GM12878 (cell line): ENCODE measurements around the gene SMC1B. TPM values are rescaled to one million over a fixed set of nuclear protein-coding genes. Genes with fewer than 3 reads are reported as not detected.

Experiments used
- ATAC-seq: fragments of 200-7000 bp; cut with Tn5 transposase; 3 replicates; pipeline ENCODE4 v1.9.1; 2020; ENCODE audit warnings: mild to moderate bottlenecking, moderate library complexity
- BruUV-seq: library from RNA; stranded (reverse); fragments of 400-500 nt; replicated peaks from 2 replicates; lab custom pipeline; 2021; lab: Mats Ljungman, UMichigan
- CTCF ChIA-PET: fragments of 300-600 bp; sonication (Branson Sonifier 250); formaldehyde crosslinking; extraction: SDS; loops from one replicate; lab custom pipeline; 2021; ENCODE audit warnings: inconsistent platforms; lab: Yijun Ruan, JAX
- POLR2A ChIA-PET: fragments of 350-600 bp; formaldehyde crosslinking; extraction: SDS; loops from one replicate; lab custom pipeline; 2021; ENCODE audit warnings: inconsistent platforms; lab: Charles Lee
- RAD21 ChIA-PET: fragments of 300-600 bp; sonication (Branson Sonifier 250); formaldehyde crosslinking; loops from one replicate; lab custom pipeline; 2023; ENCODE audit warnings: antibody characterized with exemption; ENCODE audit not compliant: unreplicated experiment; lab: Charles Lee
- SMC1A ChIA-PET: fragments of 300-600 bp; sonication (Branson Sonifier 250); formaldehyde crosslinking; loops from one replicate; lab custom pipeline; 2023; ENCODE audit not compliant: unreplicated experiment, uncharacterized antibody; lab: Charles Lee
- DNase-seq: peaks from one replicate; pipeline ENCODE4 v3.0.0-alpha.2; 2011; ENCODE audit warnings: low read depth, low spot score
- FAIRE-seq: peaks from 3 replicates; lab custom pipeline; 2011; peaks lifted over from hg19 to GRCh38; lab: Jason Lieb, UNC
- H2AFZ ChIP-seq: 2 replicates; pipeline ENCODE4 v1.6.0; 2011; ENCODE audit warnings: low read depth, low read length, control low read depth; ENCODE audit not compliant: control insufficient read depth
- H3K27ac ChIP-seq: 2 replicates; pipeline ENCODE4 v1.5.1; 2011; ENCODE audit warnings: control low read depth; ENCODE audit not compliant: control insufficient read depth, insufficient read depth
- H3K27me3 ChIP-seq, 2 experiments: replicated peaks in 1 of 2; 2 replicates each; pipeline versions ENCODE4 v1.6.0 to v1.6.1; 2011; ENCODE audit warnings: low read length in 1 of 2; ENCODE audit not compliant: control insufficient read depth in 2 of 2, insufficient read depth in 2 of 2
- H3K36me3 ChIP-seq, 2 experiments: 2 replicates each; pipeline ENCODE4 v1.5.1; 2011; ENCODE audit warnings: low read length in 1 of 2; ENCODE audit not compliant: control insufficient read depth in 2 of 2, insufficient read depth in 2 of 2
- H3K4me1 ChIP-seq: 2 replicates; pipeline ENCODE4 v1.6.1; 2011; ENCODE audit warnings: mild to moderate bottlenecking, low read length, moderate library complexity, mixed read lengths; ENCODE audit not compliant: control insufficient read depth, insufficient read depth
- H3K4me2 ChIP-seq: 2 replicates; pipeline ENCODE4 v1.6.0; 2011; ENCODE audit warnings: control low read depth; ENCODE audit not compliant: control insufficient read depth, insufficient read depth
- H3K4me3 ChIP-seq: fragments of 200-600 bp; sonication (generic); 2 replicates; pipeline ENCODE4 v1.5.1; 2016
- H3K79me2 ChIP-seq: 2 replicates; pipeline ENCODE4 v1.6.0; 2011; ENCODE audit warnings: low read length; ENCODE audit not compliant: control insufficient read depth, insufficient read depth
- H3K9ac ChIP-seq: 2 replicates; pipeline ENCODE4 v1.8.0; 2011; ENCODE audit warnings: low read length, control low read depth, mixed read lengths; ENCODE audit not compliant: control insufficient read depth, insufficient read depth
- H3K9me3 ChIP-seq: replicated peaks from 3 replicates; pipeline ENCODE4 v1.5.1; 2011; ENCODE audit warnings: mild to moderate bottlenecking, low read length; ENCODE audit not compliant: control insufficient read depth, insufficient read depth
- H4K20me1 ChIP-seq: 2 replicates; pipeline ENCODE4 v1.6.0; 2011; ENCODE audit not compliant: control insufficient read depth, insufficient read depth
- BCL11A ChIP-seq: IDR thresholded peaks from 2 replicates; pipeline ENCODE4 v1.6.1; 2011; ENCODE audit warnings: low read depth, low read length
- CREB1 ChIP-seq: IDR thresholded peaks from 2 replicates; pipeline ENCODE4 v1.6.1; 2012; ENCODE audit warnings: low read depth, mild to moderate bottlenecking, inconsistent platforms
- EED ChIP-seq: sonication (generic); IDR thresholded peaks from 2 replicates; pipeline ENCODE4 v1.6.1; 2016; ENCODE audit warnings: antibody characterized with exemption, low read depth
- HDGF ChIP-seq: fragments of 450-650 bp; IDR thresholded peaks from 2 replicates; pipeline ENCODE4 v1.6.1; 2016; ENCODE audit warnings: antibody characterized with exemption
- KDM1A ChIP-seq: fragments of 200-600 bp; sonication (generic); IDR thresholded peaks from 2 replicates; pipeline ENCODE4 v1.6.1; 2016; ENCODE audit warnings: borderline replicate concordance
- MAX ChIP-seq: IDR thresholded peaks from 2 replicates; pipeline ENCODE4 v1.6.1; 2012; ENCODE audit warnings: low read depth, low read length, improper control_type of control experiment
- NFYB ChIP-seq: IDR thresholded peaks from 2 replicates; pipeline ENCODE4 v1.6.1; 2011; ENCODE audit warnings: low read depth, mild to moderate bottlenecking, low read length, improper control_type of control experiment, moderate library complexity; ENCODE audit not compliant: insufficient read depth
- RAD21 ChIP-seq: IDR thresholded peaks from 2 replicates; pipeline ENCODE4 v1.6.1; 2011; ENCODE audit warnings: mild to moderate bottlenecking, low read depth, low read length, moderate library complexity; ENCODE audit not compliant: insufficient read depth
- RCOR1 ChIP-seq: conservative IDR thresholded peaks from 2 replicates; pipeline ENCODE4 v1.6.1; 2012; ENCODE audit warnings: low read depth, low read length, improper control_type of control experiment
- RFX5 ChIP-seq: IDR thresholded peaks from 2 replicates; pipeline ENCODE4 v1.6.1; 2011; ENCODE audit warnings: low read depth, low read length, improper control_type of control experiment
- SMAD1 ChIP-seq: fragments of 450-650 bp; IDR thresholded peaks from 2 replicates; pipeline ENCODE4 v1.6.1; 2018; ENCODE audit warnings: mild to moderate bottlenecking, low read depth; ENCODE audit not compliant: partially characterized antibody
- SRF ChIP-seq, 2 experiments: IDR thresholded peaks; 2 replicates each; pipeline ENCODE4 v1.6.1; 2011; ENCODE audit warnings: low read depth in 2 of 2, low read length in 2 of 2, mild to moderate bottlenecking in 1 of 2, moderate library complexity in 1 of 2
- ZNF384 ChIP-seq: IDR thresholded peaks from 2 replicates; pipeline ENCODE4 v1.6.1; 2012; ENCODE audit warnings: low read depth, mild to moderate bottlenecking, low read length, improper control_type of control experiment, borderline replicate concordance
- ZSCAN29 ChIP-seq: fragments of 450-650 bp; IDR thresholded peaks from 2 replicates; pipeline ENCODE4 v1.6.1; 2017; ENCODE audit warnings: mild to moderate bottlenecking, moderate library complexity
- WGBS: methylation state at CpG from one replicate; pipeline ENCODE4 v1.1.6; 2016; ENCODE audit warnings: low lambda C conversion rate; ENCODE audit not compliant: insufficient replicate concordance, insufficient coverage; ENCODE audit errors: missing lambda C conversion rate; 5-methylcytosine and 5-hydroxymethylcytosine counted together
- in situ Hi-C: fragments of 300-500 bp; cut with MboI; formaldehyde crosslinking; loops from 9 replicates; pipeline ENCODE4 v1.14.3; 2018; ENCODE audit warnings: mixed read lengths
- intact Hi-C: fragments of 100-400 bp; cut with micrococcal nuclease; formaldehyde crosslinking; loops from one replicate; pipeline ENCODE4 v1.14.2; 2022; ENCODE audit not compliant: unreplicated experiment
- polyA plus RNA-seq, 11 experiments: library from polyadenylated mRNA; depleted of rRNA in 4 of 11; unstranded in 6 of 11; stranded (reverse) in 5 of 11; fragments of >200 nt; fragmentation: Nextera tagmentation in 4 of 11; fragmentation: Illumina TruSeq in 1 of 11; extraction: Ambion mirVana in 4 of 11; extraction: Trizol in 1 of 11; gene quantifications; 1 replicate in 1 of 11; 2 replicates in 10 of 11; pipeline versions ENCODE4 v1.2.1 to v1.2.3, GENCODE V29; 2011 to 2016; ENCODE audit warnings: inconsistent platforms in 2 of 11, missing spikeins in 2 of 11, low read depth in 1 of 11
- total RNA-seq, 4 experiments: library from RNA; depleted of rRNA in 3 of 4; stranded (reverse); fragments of >200 nt in 3 of 4; fragmentation: Illumina TruSeq in 1 of 4; extraction: Trizol in 1 of 4; gene quantifications; 2 replicates each; pipeline versions ENCODE4 v1.2.1 to v1.2.3, GENCODE V29; 2013 to 2021
- TF ChIP-seq, protein P1 (sequence below): fragments of 150-350 bp; IDR thresholded peaks from 2 replicates; pipeline ENCODE4 v1.6.1; 2014; ENCODE audit warnings: mild to moderate bottlenecking, low read depth, low read length
- TF ChIP-seq, protein P2 (sequence below): fragments of 450-650 bp; formaldehyde crosslinking; IDR thresholded peaks from 2 replicates; pipeline ENCODE4 v1.4.0; 2020; ENCODE audit warnings: mild to moderate bottlenecking, moderate library complexity
- TF ChIP-seq, protein P3 (sequence below): fragments of 450-650 bp; IDR thresholded peaks from 2 replicates; pipeline ENCODE4 v1.6.1; 2016; ENCODE audit warnings: mild to moderate bottlenecking

Gene SMC1B
- total and polyA plus RNA-seq, 10 of the 15 experiments (the other 5 are each of a cell fraction or from before 2014, with no cell fraction given), result not detected

- in situ Hi-C loops, result no loop called here
- CTCF ChIA-PET, result interaction anchor here (0.7 kb wide), 1 partner anchor 54 kb away, joined by 3 read pairs; no protein-coding TSS in a partner anchor
- Histone ChIP-seq H3K79me2 (peaks cover 14% of the 10 kb centered on the region), H3K27me3 (no peaks in the 10 kb centered on the region), H3K36me3 (peaks cover 1 to 3% of the 10 kb centered on the region in 2 experiments; a peak in 2 of 4 replicates), H3K4me2 (peak overlapping the region; percentile 60), H3K4me1 (peaks cover 24% of the 10 kb centered on the region), H2AFZ (peak overlapping the region; percentile 31), H4K20me1 (peaks cover 3% of the 10 kb centered on the region; the same call in 1 of the 2 replicates), H3K4me3 (peak overlapping the region; percentile 4; the same call in 1 of the 2 replicates), H3K27ac (peak overlapping the region; percentile 87), H3K9ac (no peak overlapping the region; the same call in 1 of the 2 replicates), H3K9me3 (no peaks in the 10 kb centered on the region)
- SMC1A ChIA-PET, result interaction anchor here (1.2 to 2.0 kb wide), 4 partner anchors 9 to 70 kb away, joined by 3 to 6 read pairs (median 5); partner anchors contain the start of gene FAM118A
- BruUV-seq, result no TSS peak
- RAD21 ChIA-PET, result interaction anchor here (1.2 to 1.7 kb wide), 2 partner anchors 10 to 78 kb away, joined by 3 to 4 read pairs; no protein-coding TSS in a partner anchor
- ATAC-seq, result peak; percentile 78
- under 1% methylated on average over 8 of the region's 8 CpGs for WGBS
- intact Hi-C loops, result loop anchor here (5.0 kb wide), 1 partner anchor 36 kb away; the partner anchor contains the start of gene UPK3A
- peak; percentile 68 for DNase-seq
- peak; percentile 96 for FAIRE-seq
- POLR2A ChIA-PET, result no interaction called here
- TF ChIP-seq RAD21 (no peak), EED (no peak), ZSCAN29 (no peak), SMAD1 (peak; percentile 56), CREB1 (peak; percentile 89), MAX (no peak), NFYB (no peak), BCL11A (no peak), HDGF (0 out of 2 replicates have a peak, but pooled peaks have one; percentile 17), RCOR1 (0 out of 2 replicates have a peak, but pooled peaks have one; percentile 23), KDM1A (no peak), RFX5 (peak; percentile 93), ZNF384 (peak; percentile 84), SRF (IDR thresholded peaks at IDR 0.05; ENCODE audit: low read depth in 2 of 2, low read length in 2 of 2) (no peak)
- TF ChIP-seq, protein P1, sequence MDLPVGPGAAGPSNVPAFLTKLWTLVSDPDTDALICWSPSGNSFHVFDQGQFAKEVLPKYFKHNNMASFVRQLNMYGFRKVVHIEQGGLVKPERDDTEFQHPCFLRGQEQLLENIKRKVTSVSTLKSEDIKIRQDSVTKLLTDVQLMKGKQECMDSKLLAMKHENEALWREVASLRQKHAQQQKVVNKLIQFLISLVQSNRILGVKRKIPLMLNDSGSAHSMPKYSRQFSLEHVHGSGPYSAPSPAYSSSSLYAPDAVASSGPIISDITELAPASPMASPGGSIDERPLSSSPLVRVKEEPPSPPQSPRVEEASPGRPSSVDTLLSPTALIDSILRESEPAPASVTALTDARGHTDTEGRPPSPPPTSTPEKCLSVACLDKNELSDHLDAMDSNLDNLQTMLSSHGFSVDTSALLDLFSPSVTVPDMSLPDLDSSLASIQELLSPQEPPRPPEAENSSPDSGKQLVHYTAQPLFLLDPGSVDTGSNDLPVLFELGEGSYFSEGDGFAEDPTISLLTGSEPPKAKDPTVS, result no peak
- TF ChIP-seq, protein P2, sequence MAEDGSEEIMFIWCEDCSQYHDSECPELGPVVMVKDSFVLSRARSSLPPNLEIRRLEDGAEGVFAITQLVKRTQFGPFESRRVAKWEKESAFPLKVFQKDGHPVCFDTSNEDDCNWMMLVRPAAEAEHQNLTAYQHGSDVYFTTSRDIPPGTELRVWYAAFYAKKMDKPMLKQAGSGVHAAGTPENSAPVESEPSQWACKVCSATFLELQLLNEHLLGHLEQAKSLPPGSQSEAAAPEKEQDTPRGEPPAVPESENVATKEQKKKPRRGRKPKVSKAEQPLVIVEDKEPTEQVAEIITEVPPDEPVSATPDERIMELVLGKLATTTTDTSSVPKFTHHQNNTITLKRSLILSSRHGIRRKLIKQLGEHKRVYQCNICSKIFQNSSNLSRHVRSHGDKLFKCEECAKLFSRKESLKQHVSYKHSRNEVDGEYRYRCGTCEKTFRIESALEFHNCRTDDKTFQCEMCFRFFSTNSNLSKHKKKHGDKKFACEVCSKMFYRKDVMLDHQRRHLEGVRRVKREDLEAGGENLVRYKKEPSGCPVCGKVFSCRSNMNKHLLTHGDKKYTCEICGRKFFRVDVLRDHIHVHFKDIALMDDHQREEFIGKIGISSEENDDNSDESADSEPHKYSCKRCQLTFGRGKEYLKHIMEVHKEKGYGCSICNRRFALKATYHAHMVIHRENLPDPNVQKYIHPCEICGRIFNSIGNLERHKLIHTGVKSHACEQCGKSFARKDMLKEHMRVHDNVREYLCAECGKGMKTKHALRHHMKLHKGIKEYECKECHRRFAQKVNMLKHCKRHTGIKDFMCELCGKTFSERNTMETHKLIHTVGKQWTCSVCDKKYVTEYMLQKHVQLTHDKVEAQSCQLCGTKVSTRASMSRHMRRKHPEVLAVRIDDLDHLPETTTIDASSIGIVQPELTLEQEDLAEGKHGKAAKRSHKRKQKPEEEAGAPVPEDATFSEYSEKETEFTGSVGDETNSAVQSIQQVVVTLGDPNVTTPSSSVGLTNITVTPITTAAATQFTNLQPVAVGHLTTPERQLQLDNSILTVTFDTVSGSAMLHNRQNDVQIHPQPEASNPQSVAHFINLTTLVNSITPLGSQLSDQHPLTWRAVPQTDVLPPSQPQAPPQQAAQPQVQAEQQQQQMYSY (CRISPR knock-in tag), result no peak
- TF ChIP-seq, protein P3, sequence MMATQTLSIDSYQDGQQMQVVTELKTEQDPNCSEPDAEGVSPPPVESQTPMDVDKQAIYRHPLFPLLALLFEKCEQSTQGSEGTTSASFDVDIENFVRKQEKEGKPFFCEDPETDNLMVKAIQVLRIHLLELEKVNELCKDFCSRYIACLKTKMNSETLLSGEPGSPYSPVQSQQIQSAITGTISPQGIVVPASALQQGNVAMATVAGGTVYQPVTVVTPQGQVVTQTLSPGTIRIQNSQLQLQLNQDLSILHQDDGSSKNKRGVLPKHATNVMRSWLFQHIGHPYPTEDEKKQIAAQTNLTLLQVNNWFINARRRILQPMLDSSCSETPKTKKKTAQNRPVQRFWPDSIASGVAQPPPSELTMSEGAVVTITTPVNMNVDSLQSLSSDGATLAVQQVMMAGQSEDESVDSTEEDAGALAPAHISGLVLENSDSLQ, result 0 out of 2 replicates have a peak, but pooled peaks have one; percentile 4
Observed at GRCh38 chr22:45318168-45318557, 95.2 kb downstream of the SMC1B start.
